Adipose tissue (tissue), 3 donors: ENCODE data around the gene SUN5. TPM values are rescaled to one million over a fixed set of nuclear protein-coding genes. Genes with fewer than 3 reads are reported as not detected.

Experiments
- H3K27ac ChIP-seq: one replicate; pipeline ENCODE4 v1.5.1; 2013; ENCODE audit warnings: low read depth, low read length
- WGBS, 3 donors: extraction: QIAGEN DNeasy Blood & Tissue Kit; methylation state at CpG; one replicate each; pipeline ENCODE4 v1.1.7; 2013; 5-methylcytosine and 5-hydroxymethylcytosine counted together
- polyA plus RNA-seq, 3 donors: library from polyadenylated mRNA; stranded (reverse); fragments of 200-250 nt; gene quantifications; one replicate each; pipeline ENCODE4 v1.2.3, GENCODE V29; 2013
- donor health status: healthy with polysubstance abuse.
- donor health status: Bipolar disorder and iron deficiency.
- donor health status: healthy.

SUN5 gene
- polyA plus RNA-seq, 3 donors = not detected

DNA sequence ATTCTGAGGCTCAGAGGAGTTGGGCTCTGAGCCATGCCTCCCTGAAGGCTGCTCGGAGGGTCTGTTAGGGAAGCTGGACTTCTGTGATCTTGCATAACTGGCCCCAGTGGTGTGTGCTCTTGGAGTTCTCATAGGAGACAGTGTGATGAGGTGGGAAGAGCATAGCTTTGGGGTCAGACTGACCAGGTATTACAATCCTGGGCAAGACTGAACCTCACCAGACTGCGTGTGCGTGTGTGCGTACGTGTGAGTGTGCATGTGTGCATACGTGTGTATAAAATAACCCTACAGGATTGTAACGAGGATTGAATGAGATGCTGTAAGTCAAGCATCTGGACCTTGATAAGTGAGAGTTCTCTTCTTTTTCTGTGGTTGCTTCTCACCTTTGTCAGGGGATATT lies 13.3 kb upstream of the SUN5 start:
- H3K27ac ChIP-seq = no peak overlapping the region
- 71 to 83% (median 76%) methylated on average over 7 of the region's 7 CpGs for WGBS, 3 donors

DNA sequence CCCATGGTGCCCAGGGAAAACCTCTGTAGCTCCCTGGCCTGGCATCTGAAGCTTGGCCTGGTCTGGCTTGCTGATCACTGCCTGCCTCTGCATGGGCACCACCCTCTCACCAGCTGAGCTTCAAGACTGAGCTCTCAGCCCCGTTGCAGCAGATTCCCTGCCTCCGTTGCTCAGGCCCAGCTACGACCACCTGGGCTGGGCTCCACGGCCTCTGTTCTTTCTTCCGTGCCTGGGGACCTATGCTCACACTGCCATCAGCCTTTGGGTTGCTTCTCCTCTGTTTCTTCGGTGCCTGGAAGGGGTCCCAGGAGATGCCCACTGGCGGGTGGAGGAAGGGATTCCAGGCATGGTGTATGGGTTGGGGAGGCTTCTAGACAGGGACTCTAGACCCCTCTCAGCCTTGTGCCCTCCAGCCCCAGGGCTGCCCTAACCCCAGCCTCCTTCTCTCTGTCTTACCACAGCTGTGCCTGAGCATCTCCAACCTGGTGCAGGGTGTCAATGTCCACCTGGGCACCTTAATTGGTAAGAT lies 12.4 kb upstream of the SUN5 start:
- no peak overlapping the region for H3K27ac ChIP-seq
- WGBS, 3 donors = 50 to 75% (median 65%) methylated on average over 7 of the region's 7 CpGs

DNA sequence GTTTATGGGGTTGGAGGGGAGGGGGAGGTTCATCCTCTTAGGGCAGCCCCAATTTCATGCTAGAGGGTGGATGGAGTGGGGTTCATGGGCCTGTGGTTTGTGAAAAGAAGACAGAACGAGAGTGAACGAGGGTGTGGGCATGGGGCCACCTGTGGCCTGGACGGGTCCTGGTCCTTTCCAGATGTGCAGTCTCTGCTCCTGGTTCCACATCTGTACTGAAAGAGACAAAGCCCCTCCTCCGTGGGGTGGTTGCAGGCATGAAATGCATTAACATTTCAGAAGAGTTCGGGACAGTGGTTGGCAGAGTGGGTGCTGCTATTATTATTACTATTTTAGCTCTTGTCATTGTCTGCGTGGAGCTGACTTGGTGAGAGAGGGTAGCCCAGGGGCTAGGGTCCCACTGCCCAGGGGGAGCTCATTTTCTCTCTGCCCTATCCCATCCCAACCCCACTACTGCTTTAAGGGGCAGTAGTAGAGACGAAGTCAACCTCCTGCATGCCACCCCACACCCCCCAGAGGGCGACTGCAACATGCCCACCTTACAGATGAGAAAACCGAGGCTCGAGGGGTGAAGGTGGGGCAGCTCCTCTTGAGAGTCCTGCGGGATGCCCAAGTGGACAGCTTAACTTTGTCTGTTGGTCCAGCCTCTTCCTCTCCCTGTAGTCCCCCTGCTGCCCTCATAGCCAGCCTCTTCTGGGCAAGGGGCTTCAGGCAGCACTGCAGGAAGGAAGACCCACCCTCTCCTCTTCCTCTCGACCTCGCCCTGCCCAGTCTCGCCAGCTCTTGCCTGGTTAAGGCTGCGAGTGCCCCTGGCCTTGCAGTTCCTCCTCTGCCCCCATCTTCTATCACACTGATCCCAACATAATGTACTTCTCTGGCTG lies 11.7 kb upstream of the SUN5 start:
- WGBS, 3 donors = 60 to 71% (median 62%) methylated on average over 15 of the region's 15 CpGs
- H3K27ac ChIP-seq = no peak overlapping the region

DNA sequence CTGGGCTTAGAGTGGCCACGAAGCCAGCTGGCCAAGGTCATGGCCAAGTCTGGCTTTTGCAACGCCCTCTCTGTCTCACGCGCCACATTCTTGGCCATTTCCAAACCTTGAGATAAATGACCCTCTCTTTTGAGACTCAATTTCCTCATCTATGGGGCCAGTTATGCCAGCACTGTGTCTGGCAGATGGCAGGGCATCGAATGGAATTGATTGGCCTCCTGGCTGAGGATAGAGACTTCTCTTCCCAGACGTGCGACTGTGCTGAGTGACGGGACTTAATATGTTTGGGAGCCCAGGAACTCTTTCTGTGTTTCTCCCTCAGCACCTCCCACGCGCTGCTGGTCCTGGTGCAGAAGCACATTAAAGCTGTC lies 10.9 kb upstream of the SUN5 start:
- no peak overlapping the region for H3K27ac ChIP-seq
- 51 to 70% (median 68%) methylated on average over 10 of the region's 10 CpGs for WGBS, 3 donors

DNA sequence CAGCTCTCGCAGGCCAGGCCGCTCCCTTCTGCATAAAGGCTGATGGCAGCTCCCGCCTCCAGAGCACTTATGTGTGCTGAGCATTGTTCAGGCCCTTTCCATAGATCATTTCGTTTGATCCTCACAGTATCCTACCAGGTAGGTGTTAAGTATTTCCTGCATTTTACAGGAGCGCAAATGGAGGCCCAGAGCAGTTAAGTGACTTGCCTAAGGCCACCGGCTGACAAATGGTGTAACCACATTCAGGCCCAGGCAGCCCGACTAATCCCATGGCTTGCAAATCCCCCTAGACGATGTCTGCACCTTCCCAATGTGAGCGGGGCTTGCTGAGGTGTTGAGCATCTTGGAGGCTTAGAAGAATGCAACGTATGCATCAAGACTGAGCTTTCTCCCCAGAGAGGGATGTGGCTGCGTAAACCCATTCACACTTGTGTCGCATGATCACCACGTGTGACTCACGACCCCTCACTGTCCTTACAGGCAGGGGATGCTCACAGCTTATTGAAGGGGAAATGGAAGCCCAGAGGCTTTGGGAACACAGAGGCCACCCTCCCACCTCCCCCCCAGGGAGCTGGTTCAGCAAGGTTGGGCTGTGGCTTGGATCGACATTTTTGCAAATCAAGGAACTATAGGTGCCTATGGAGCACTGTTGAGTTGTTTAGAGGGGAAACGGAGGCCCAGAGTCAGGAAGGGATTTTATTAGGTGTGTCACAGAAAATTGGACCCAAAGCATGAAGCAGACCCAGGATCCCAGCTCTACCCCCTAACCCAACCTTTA lies 10.3 kb upstream of the SUN5 start:
- no peak overlapping the region for H3K27ac ChIP-seq
- WGBS, 3 donors = 33 to 65% (median 60%) methylated on average over 16 of the region's 16 CpGs

DNA sequence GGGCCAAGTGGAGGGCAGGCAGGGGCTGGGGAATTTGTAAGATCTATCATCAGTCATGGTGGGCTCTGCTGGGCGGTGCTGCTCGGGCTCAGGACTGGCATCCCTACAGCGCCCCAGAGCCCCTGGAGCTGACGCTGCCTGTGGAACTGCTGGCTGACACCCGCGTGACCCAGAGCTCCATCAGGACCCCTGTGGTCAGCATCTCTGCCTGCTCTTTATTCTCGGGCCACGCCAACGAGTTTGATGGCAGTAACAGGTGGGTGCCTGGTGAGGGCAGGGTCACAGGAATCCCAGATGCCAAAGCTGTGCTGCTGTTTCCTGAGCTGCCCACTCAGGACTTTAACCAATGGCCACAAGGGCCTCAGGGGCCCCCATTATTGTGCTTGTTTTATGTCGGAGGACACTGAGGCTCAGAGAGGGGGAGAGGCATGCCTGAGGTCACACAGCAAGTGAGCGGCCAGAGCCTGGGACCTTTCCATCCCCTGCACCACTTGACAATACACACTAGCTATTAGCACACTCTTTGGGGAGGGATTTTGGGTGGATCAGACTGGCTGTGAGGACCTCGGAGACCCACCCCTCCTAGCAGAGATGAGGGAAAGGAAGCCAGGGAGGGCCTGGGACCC lies 9.6 kb upstream of the SUN5 start:
- 62 to 74% (median 70%) methylated on average over 12 of the region's 12 CpGs for WGBS, 3 donors
- no peak overlapping the region for H3K27ac ChIP-seq

DNA sequence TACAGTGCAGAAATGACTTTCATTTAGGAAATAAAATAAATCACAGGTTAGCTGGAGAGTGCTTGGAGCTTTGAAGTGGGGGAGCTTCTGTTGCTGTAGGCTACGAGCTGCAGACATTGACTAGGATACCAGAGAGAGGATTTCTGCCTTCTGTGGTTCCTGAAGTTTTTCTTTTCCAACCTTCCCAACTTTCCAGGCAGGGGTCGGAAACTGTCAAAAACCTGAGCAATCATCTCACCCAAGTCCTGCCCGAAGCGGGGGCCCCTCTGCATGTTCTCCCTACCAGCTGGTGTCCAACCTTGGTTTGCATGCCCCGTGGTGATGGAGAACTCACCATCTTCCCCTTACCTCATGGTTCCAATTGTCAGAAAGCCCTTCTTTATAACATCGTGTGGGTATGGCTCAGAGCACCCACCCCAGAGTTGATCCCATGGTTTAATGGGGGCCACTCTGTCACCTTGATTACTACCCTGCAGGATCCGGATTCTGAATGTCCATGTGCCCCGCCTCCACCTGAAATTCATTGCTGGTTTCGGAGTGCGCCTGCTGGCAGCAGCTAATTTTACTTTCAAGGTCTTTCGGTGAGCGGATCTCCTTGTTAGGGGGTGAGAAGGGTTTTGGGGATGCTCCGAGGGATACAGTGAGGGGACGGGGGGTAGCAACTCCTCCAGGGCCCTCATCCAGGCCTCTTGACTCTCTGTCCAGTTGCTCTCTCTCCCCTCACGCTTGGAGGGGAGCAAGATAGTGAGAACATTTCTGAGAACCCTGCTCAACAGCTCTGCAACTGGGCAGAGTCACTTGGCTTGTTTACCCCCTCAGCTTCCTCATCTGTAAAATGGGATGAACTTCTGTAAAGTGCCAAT lies 8.3 kb upstream of the SUN5 start:
- WGBS, 3 donors = 68 to 85% (median 81%) methylated on average over 15 of the region's 15 CpGs
- no peak overlapping the region for H3K27ac ChIP-seq

DNA sequence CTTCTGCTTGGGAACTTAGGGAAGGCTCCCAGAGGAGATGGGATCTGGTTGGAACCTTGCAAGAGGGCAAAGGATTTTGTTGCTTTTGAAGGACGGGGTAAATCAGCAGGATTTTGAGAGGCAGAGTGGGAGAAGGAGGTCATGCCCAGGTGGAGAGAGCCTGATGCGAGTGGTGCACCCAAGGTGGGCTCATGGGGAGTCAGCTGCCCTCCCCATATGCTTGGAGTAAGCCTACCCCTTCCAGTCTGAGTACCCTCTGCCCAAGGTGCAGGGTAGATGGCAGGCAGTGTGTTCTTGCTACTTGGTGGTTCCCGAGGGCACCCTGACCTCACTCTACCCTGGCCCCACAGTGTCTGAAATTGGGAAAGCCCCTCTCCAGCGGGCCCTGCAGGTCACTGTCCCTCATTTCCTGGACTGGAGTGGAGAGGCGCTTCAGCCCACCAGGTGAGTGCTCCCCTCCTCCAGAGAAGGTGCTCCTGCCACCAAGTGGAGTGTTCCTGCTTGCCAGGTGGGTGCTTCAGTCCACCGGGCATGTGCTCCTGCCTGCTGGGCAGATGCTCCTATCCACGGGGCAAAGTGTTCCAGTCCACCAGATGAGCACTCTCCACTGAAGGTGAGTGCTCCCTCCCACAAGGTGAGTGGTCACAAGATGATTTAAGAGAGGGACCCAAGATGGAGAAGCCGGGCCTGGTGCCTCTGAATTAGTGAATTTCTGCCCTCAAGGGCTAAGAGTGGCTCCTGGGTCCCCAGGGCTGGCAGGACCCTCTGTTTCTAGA lies 6.6 kb upstream of the SUN5 start:
- WGBS, 3 donors = 71 to 87% (median 83%) methylated on average over 8 of the region's 8 CpGs
- no peak overlapping the region for H3K27ac ChIP-seq

DNA sequence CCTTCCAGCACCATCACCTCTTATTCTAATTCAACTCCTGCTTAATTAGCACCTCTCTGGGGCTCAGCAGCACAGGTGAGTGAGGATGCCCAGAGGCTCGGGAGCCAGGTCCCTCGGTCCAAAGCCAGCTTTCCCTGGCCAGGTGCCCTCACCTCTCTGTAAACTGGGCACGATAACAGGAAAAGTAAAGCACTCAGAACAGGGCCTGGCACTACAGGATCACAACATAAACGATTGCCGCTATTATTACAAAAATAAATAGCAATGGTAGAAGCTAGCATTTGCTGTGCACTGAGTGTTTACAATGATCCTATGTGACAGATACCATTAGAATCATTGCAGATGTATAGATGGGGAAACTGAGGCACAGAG lies 5.9 kb upstream of the SUN5 start:
- 58 to 76% (median 69%) methylated on average over 5 of the region's 5 CpGs for WGBS, 3 donors
- no peak overlapping the region for H3K27ac ChIP-seq

DNA sequence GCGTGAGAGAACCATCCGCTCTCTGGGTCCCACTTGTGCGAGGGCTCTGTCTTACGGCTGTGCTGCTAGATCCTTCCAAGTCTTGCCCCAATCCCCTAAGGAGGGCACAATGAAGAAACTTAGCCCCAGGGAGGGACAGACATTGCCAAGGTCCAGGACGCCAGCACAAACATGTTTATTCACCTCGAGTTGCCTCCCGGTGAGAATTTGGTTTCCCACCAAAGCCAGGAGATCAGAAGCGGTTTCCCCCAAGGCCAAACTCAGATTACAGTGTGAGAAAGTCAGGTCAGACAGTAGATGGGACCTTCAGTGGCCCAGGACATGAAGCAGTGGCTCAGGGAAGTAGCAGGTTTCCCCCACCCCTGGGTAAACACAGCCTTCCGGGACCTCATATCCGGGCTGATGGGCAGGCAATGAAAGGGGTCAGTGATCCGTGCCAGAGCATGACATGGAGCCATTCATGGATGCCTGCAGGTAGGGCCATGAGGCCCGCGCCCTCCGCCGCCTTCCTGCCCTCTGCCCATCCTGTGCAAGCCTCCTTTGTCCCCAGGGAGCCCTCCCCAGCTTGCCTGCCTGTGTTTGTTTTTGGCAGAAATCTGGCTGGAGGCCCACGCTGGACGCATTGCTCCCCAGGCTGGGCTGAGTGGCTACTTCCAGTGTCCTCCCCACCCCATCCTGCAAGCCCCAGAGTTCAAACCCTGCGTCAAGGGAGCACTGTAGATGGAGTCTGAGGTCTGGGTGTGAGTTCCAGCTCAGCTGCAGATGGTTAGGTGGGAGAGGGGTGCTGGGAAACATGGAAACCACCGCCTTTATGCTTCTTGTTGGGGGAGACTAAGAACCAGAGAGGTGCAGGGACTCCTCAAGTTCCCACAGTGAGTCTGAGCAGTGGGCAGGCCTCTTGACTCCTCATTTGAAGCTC lies 5.2 kb upstream of the SUN5 start:
- WGBS, 3 donors = 51 to 63% (median 58%) methylated on average over 19 of the region's 19 CpGs
- no peak overlapping the region for H3K27ac ChIP-seq

DNA sequence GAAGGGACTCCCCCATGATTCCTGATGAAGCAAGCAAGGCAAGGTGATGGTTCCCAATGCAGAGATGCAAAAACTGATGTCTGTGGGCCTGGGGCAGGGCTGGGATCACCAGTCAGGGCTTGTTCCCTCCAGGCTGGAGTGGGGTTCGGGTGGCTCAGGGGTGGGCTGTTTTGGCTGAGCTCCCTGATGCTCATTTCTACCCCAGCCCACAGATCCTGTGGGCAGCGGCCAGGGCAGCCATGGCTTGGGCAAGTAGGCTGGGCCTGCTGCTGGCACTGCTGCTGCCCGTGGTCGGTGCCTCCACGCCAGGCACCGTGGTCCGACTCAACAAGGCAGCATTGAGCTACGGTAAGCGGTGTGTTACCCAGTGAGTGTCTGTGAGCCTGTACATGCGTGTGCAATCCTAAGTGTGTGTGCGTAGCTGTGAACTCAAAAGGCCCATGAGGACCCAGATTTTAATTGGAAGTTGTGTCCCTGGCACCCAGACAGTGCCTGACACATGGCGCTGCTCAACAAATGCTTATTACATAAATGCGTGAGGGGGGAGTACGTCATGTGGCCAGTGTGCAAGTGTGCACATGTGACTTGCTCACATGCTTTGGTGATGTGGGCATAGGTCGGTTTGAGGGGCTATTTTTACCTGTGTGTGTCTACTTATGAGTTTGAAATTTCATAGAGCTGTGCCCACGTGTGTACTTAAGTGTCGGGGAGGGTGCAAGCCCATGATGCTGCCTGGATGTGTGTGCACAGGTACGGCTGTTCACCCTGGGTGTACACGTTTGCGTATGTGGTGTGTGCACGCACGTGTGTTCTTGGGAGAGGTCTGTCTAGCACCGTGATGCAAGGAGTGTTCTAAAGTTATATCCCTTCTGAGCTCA lies 4.3 kb upstream of the SUN5 start:
- WGBS, 3 donors = 84 to 88% (median 86%) methylated on average over 23 of the region's 23 CpGs
- no peak overlapping the region for H3K27ac ChIP-seq

DNA sequence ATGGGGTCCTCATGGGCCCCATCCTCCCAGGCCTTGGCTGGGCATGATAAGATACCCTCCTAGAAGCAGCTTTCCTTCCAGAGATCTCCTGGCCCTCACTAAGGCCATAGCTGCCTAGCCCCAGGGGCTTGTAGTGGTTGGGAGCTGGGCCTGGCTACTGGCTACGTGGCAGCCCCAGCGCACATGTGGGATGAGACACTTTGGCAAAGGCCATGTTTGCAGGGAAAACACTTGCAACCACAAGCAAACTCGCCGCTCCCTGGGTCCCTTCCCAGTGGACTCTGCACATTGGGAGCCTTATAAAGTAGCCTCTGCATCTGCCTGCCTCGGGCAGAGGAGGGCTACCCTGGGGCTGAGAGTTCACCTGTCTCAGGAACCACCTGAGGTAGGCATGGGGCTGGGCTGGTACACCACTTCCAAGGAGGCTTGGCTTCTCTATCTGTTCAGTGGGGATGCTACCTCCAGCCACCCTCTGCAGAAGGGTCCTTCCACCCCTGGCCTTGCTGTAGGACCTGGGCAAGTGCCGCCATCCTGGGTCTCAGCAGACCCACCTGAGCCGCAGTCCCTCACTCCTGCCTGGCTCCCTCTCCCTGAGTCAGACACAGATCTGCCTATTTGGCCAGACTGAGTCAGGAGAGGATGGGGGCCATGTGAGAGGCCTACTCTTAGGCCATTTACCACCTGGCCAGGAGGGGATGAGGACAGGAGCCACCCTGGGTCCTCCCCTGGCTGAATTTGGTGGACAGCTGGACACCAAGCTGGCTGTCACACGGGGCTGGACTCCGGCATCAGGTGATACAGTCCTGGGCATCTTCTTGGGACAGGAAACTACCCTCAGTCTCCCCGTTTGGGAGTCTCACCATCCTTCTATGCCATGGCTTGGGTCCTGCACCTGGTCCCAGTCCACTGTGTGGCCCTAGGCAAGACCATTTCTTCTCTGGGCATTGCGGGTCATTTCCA lies 3.4 kb upstream of the SUN5 start, which contains the start of gene BPIFB2:
BPIFB2 (plus strand) TSS at position 329 of the 960 bp plus-strand sequence. CDS start 871 bp downstream, outside the sequence.
- 76 to 88% (median 87%) methylated on average over 11 of the region's 11 CpGs for WGBS, 3 donors
- H3K27ac ChIP-seq = no peak within 1 kb of the TSS

DNA sequence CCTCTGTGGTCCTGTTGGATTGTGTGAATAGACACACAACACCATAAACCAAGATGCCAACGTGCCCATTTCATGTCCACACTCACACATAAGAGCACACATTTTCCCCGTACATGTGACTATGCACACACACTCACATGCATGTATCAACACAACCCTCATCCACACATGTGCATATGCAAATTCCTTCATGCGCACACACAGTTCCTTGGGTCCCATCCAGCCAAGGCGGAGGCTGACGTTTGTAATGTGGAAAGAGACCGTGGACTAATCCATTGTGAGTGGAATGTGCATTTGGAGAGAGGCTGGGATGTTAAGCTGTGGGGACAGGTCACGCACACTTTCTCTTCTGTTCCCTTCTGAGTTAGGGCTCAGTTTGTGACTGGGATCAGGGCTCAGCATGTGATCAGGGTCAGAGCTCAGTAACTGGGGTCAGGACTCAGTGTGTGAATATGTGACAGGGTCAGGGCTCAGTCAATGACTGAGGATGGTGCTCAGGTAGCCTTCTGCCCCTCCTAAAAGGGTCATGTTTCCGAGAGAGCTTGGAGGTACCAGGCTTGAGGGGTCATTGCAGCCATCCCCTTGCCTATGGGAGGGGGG lies 2.6 kb upstream of the SUN5 start:
- 80 to 86% (median 85%) methylated on average over 8 of the region's 8 CpGs for WGBS, 3 donors
- no peak overlapping the region for H3K27ac ChIP-seq
